ENCODE measurements around the gene PTPRB.
A peak's percentile ranks its signal among the peaks of the same experiment; 100 is the strongest.

The PTPRB gene

DNA sequence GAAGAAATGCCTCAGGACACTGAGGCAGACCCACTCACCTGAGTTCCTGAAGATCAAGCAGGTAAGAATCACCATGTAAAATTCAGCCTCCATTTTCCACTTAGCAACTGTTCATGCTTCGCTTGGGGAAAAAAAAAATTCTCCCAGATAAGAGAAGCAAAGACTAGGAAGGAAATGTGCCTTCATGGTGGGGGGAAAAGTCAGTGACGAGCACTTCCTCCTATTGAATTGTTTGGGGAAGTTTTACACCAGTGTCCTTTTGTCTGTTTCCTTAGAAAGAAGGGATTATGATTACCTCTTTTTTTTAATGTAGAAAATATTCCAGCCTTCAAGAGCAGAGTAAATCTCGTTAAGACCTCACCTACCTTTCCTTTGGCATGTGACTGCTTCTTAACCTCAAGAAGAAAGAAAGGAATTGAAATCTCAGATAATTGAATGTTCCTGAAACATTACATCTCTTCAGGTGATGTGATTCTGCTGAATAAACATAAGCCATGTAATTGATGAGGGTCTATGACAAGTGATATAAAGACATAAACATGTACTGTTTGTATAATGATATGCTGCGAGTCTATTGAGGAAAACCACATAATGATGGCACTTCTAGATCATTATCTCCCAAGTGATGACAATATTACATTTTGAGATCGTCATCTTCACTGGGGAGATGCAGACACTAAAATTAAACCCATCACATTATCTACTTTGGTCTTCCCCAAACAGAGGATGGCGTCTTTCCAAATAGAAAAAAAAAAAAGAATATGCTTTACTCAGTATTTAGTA, at the start of gene PTPRB:
Gene PTPRB (minus strand): TSS at position 127 of the 783 bp plus-strand sequence. CDS start 34 bp downstream, at position 93.
- DNase-seq (ENCODE audit: low spot score) = no peak
- FAIRE-seq = no peak

DNA sequence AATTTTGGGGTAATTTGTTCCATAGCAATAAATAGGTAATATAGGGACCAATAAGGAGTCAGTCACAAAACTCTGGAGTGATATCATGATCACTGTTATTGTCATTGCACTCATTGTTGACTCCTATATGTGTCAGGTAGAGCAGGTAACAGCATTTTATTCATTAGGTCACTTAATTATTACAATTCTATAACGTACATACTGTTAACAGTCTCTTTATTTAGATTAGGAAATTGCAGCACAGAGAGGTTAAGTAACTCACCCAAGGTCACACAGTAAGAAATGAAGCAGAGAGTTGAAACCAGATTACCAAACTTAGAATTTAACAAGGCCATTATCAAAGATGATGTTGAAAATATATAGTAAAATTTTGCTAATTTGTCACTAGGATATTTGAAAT, 49.7 kb upstream of the PTPRB start:
- DNase-seq (ENCODE audit: low spot score) (no peak), FAIRE-seq (no peak)

DNA sequence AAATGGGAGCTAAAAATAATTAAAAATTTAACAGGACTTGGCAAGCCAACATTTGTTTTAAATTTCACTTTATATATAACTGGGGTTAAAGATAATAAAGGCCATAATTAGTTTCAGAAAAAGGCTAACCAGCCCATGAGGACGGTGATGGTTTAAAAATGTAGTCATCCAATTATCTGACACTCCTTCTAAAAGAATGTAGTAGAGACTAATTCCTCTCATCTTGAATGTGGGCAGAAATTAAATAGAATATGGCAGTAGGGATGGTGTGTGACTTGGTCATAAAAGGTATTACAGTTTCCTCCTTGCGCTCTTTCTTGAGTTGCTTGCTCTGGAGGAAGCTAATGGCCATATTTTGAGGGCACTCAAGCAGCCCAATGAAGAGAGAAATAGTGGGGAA, 49.1 kb upstream of the PTPRB start:
- FAIRE-seq = no peak
- no peak for DNase-seq (ENCODE audit: low spot score)

DNA sequence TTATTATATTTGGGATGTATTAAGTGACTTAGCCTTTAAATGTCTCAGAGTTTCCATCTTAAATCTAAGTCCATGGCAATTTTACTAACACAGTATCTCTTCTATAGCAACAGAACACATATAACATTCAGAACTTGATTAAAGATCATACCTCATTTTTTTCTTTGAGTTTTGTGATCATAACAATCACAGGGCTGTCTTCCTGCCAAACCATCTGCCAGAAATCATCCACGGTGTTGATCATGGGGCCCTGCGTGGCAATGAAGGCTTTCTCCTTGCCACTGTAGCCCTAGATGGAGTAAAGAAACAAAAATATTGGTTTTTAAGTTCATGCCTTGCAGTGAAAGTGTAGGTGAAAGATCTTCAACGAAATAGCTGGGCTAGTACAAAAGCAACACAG, 46.7 kb upstream of the PTPRB start:
- DNase-seq (ENCODE audit: low spot score) (no peak), FAIRE-seq (no peak)

DNA sequence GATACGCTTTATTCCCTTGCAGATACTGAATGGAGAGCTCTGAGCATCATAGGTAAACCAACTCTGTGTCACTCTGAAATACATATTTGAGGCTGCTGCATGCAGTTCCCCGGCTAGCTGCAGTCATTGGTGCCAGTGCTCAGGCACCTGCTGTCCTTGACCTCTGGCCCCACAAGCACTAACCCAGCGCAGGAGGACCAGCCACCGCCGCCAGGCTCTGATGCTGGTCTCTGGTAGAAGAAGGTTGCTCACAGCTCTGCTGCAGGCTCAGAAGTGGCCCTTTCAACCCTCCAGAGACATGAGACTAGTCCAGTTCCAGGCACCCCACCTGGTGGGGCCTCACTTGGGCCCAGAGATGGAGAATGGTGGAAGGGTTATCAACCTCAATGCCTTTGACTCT, 34.5 kb upstream of the PTPRB start:
- DNase-seq (ENCODE audit: low spot score) (no peak), FAIRE-seq (no peak)

DNA sequence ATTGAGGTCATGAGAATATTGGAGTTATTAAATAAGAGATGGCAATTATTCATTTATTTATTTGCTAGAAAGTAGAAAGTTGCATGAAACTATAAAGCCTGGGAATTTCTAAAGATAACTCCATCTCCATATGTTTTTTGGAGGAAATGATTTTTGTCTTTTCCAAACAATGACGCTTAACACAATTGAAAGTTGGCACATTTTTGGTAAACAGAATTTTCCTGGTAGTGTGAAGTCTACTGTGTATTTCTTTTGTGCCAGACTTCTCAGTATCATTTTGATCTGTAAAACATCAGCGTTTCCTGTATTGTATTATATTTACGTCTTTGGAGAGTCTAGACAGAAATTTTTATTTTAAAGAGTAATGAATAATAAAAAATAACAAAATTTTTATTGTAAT, 33.7 kb upstream of the PTPRB start:
- DNase-seq (ENCODE audit: low spot score) = no peak
- no peak for FAIRE-seq

DNA sequence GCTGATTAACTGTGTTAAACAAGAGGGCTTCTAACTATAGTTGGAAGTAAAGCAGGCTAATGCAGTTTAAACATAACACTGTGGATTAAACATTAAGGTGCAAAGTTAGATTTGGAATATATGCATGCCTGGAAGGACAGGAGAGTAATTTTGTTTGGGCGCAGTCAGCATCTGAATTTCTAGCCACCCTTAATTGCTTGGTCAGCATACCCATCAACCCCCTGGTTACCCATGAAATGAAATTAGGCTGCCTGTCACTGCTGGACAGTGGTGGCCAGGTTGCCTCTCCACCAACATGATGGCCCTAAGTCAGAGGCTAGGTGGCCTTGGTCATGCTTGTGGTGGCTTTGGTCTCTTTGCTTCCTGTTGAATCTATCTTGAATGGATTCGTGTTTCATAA, 30.0 kb upstream of the PTPRB start:
- FAIRE-seq = no peak
- DNase-seq (ENCODE audit: low spot score) = no peak

DNA sequence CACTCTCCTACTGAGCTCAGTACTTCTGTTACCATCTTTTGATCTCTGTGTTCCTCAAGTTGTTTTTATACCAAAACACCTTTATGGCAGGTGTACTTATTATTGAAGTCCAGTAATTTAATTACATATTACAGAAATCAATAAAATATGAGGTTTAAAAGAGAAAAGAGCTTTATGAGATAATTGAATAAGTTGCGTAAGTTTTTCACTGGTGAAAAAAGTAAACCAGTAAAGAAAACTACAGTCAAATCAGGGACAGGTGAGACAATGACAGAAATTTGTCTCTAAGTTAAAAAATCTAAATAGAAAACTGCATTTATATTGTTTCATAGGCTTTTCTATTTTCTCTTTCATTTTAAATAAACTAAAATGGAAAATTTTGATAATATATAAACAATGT, 29.1 kb upstream of the PTPRB start:
- FAIRE-seq = no peak

DNA sequence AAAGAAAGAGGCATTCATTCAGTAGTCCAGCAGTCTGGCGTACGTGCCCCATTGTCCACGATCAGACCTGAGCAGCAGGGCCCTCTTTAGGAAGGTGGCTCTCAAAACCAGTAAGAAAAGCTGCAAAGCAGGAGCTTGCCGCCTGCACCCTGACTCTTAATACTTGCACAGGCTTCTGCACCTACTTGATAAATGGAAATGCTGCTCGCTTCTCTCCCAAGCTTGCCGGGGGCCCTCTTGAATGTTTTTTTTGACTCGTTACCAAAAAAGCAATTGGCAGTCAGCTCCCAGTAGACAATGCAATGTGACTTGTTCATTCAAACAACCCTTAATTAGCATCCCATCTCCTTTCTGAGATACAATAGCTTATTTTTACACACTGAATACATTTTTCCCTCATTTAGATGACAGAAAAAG, 27.2 kb upstream of the PTPRB start:
- FAIRE-seq = no peak
- no peak for DNase-seq (ENCODE audit: low spot score)

More for the DNA sequence above, 29.1 kb upstream of the PTPRB start:
- no peak for DNase-seq (ENCODE audit: low spot score)

DNA sequence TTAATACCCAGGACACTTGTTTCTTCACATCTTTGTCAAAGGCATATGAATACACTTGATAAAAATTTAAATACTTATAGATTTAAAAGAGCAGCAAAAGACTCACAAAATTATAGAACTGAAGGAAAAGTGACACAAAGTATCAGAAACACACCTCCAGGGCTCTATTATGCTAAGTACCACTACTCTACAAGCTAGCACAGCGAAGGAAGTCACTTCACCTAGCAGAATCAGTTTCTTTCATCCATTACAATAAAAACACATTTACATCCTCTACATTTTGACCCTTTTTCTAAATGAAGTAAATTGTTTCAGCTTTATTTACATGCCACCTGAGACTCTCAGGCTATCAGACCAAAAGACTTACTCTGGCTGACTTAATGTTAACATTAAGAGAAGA, 26.6 kb upstream of the PTPRB start:
- FAIRE-seq (no peak), DNase-seq (ENCODE audit: low spot score) (no peak)

DNA sequence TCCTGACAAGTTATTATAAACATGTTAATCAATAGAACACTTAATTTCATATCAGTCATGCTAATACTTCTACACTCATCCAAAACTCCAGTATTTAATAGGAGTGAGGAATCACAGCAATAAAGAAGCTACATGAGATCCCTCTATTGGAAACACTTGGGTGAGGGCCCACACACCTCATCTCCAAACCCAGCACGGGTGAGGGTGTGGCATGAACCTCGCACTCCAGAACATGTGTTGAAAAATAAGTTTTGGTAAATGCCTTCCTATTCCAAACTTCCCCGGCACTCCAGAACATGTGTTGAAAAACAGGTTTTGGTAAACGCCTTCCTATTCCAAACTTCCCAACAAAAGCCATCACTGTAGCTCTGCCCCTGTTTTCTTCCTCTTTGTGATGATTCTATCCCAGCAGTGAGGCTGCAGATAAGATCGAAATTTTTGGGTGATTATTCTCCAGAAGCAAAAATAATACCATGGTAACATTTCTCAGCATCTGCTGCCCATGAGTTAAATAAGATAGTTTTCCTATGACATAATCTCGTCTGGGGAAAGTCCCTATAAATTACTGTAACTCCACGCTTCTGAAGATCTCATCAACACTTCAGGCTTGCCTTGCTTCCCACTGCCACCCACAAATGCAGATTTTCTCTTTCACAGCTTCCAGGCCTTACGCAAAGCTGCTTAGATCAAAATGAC, 24.4 kb upstream of the PTPRB start:
- DNase-seq (ENCODE audit: low spot score) = peak; percentile 94
- peak; percentile 75 for FAIRE-seq

DNA sequence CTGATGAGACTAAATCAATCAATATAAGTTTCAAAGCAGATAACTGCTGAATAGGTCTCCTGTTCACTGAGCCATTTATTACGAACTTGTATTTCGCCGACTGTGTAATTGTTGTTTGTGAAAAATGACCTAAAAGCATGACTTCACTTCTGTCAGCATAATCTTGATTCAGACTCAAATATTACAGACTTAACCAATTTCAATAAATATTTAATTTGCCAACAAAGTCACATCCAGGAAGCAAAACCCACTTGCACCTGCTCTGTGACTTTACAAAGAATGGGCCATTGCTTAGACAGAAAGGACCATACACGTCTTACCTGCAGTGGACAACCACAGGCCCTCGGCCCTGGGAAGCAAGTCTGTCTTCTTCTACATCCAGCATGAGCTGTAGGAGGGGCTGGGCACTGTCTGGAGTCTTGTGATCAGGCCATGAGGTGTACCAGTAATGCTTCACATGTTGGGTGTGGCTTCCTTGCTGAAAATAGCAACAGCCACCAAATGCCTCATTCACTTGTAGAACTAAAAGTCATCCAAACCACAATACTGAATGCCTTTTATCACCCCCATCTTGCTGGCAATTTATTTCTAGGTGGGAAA, 23.5 kb upstream of the PTPRB start:
- FAIRE-seq (peak; percentile 82), DNase-seq (ENCODE audit: low spot score) (peak; percentile 95)

DNA sequence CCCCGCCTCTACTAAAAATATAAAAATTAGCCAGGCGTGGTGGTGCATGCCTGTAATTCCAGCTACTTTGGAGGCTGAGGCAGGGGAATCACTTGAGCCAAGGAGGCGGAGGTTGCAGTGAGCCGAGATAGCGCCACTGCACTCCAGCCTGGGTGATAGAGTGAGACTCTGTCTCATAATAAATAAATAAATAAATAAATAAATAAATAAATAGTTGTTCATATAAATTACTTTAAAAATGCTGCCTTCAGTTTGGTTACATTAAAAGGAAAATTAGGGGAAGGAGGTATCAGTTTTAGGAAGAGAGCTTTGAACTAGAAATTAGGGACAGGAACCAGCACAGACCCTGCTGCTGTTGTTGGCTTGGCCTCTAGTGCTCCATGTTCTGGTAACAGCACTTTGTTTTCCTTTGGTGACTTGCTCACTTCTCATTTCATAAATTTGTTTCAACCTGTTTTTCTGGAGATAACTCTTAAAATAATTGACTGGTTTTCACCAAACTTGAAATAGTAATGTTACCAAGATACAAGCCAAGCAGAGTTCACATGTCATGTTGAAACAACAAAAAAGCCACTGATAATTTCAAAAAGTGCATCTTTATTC, 22.9 kb upstream of the PTPRB start:
- FAIRE-seq = no peak

DNA sequence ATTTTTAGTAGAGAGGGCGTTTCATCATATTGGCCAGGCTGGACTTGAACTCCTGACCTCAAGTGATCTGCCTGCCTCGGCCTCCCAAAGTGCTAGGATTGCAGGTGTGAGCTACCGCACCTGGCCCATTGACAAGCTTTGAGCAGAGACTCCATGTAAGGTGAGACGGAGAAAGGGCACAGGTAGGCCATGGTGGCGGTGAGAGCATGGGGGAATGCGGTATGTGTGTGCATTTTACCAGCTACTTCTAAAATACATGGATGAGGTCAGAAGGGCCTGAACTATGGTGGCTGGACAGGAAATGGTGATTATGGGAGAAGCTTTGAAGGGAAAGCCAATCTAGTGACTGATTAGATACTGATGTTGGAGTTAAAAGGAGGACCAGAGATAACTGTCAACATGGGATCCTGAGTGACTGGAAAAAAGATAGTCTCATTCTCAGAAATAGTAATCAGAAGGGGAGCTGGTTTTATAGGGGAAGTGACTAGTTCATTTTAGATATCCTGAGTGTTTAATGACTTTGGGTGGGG, 21.9 kb upstream of the PTPRB start:
- FAIRE-seq (no peak), DNase-seq (ENCODE audit: low spot score) (no peak)

More for the DNA sequence above, 22.9 kb upstream of the PTPRB start:
- DNase-seq (ENCODE audit: low spot score) = no peak

DNA sequence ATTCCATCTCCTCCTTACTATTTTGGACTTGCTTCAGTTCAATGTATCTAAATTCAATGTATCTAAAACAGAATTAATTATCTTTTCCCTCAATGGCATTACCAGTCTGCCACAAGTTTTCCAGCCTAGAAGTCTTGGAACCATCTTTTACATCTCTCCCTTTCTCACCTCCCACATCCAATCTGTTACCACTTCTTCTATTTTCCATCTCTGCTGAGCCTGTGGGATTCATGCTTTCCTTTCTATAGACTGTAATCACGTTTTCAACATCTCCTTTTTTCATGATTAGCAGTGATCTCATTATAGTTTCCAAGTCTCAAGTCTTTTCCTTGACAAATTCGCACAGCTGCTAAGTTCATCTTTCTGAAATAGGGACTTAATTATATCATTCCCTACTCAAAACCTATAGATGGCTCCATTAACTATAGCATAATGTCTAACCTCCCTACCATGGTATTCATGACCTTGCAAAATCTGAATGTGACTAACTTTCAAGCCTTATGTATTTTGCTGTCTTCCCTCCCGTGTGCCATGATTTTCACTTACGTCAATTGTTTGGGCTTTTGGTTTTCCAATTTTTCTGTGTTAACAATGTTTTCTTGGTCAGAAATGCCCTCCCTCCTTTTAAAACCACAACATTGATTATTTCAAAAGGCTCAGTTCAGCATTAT, 20.5 kb upstream of the PTPRB start:
- FAIRE-seq (no peak), DNase-seq (ENCODE audit: low spot score) (no peak)

DNA sequence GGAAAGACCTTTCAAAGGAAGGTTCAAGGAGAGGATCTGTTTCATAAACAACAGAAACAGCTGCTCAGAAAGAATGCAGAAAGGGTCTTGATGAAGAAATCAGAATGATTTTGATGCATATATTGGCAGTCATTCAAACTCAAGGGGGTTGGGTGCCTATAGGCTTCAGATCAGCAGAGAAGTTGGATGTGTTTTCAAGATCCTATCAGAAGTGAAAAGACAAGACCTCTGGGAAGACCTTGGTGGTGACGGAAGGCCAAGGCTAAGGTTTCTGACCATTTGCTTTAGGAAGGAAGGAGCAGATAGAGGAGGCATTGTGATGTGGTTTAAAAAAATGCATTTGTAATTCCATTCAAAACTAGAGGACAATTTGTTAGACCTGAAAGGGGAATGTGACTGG, 15.2 kb upstream of the PTPRB start:
- DNase-seq (ENCODE audit: low spot score) (no peak), FAIRE-seq (no peak)

DNA sequence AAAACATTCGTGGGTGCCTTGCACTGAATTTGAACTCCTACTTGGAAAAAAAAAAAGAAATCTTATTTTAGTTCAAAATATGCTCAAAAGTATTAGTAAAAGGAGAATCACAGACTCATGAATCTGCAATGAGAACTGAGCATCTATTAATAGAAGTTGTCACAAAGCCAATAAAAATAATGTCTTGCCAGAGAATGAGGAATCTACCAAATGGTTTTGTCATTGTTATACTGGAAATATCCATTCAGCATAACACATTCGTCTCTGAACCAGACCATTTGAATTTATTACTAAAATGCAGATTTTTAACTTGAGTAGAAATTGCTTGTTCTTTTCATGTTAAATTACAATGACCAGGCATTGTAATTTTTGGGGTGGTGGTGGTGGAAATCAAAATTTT, 11.6 kb upstream of the PTPRB start:
- FAIRE-seq = peak; percentile 76
- peak; percentile 49 for DNase-seq (ENCODE audit: low spot score)

DNA sequence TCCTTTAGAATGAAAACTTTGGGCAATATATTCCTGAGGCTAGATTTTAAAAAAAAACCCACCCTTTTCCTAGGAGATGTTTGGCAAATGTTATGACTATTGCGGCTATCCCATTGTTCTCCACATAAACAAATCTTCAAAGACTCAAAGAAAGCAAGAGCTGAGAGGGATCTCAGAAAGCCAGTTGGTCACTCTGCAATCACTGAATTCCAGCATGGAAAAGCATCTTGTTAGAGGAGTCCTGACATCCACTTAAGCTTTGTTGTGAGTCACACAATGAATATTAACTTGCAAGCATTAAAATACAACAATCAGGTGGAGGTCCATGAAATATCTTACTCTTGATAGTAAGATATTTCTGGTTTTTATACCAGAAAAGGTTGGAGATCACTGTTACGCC, 11.0 kb upstream of the PTPRB start:
- FAIRE-seq = peak; percentile 62
- DNase-seq (ENCODE audit: low spot score) = peak; percentile 12

DNA sequence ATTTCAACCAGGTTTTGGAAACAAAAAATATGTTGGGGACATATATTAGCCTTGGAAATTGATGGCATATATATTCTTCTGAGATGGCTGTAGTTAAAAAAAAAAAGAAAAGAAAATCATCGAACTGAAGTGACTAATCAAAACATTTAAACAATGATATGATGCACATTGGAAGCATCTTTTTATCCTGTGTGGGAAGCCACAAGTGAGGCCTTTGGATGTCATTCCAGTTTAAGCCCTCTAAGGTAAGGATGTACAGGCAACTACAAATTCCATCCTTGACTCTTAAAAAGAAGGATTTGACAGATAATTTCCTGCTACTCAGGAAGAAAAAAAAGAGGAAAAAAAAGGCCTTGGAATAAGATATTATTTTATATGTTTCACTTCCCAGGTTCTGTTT, 9.6 kb upstream of the PTPRB start:
- peak; percentile 86 for FAIRE-seq
- peak; percentile 67 for DNase-seq (ENCODE audit: low spot score)

DNA sequence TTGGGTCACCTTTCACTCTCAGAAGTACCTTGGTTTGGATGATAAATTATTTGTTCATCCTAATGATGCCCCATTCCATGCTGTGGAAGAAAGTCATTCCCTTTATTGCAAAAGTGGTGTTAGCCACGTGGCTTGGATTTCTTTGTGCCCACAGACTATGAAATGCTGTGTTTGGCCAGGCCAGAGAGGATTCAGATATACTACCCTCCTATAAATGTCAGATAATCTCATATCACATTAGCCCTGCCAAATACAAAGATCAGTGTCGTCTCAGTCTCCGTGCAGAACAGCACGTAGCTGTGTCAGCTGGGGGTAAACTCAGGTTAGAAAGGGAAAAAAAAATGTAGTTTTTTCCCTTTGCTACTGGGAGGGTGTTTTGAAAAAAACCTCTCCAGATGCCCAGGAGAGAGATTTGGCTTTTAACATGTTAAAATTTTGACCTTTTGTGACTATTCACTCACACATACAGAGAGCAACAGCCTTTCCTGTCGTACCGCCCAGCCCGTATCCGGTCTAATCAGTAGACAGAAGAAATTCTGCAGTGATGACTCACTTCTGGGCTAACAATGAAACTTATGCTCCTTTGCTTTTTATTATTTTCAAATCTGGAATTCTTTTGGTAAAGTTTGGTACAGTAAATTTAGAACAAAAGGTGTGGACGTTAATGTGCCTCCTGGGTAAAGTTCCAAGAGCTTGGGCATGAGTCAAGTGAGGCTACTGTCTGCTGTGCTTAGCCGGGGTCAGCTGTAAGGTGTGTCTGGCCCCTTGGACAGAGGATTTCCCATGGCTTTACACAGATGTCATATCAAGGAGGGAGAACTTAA, 8.5 kb upstream of the PTPRB start:
- DNase-seq (ENCODE audit: low spot score) (peak; percentile 97), FAIRE-seq (peak; percentile 99)
